Activated T-cell treated with anti-CD3 and anti-CD28 coated beads, Interleukin-2, amount 50 U/mL, for 48 hours (primary cell): ENCODE results near the gene DAGLB.
"Not testable (repeated sequence)": the region's sequence is repeated elsewhere in the genome, so short reads cannot be mapped to it uniquely, and the experiment has no call there.

Source experiments
- DNase-seq, 2 experiments: peaks; one replicate each; pipeline ENCODE4 v3.0.0-alpha.2; 2020

Gene DAGLB

GRCh38 chr7:6460303-6460702, 12.5 kb upstream of the DAGLB start:
- DNase-seq, result no peak

DNA sequence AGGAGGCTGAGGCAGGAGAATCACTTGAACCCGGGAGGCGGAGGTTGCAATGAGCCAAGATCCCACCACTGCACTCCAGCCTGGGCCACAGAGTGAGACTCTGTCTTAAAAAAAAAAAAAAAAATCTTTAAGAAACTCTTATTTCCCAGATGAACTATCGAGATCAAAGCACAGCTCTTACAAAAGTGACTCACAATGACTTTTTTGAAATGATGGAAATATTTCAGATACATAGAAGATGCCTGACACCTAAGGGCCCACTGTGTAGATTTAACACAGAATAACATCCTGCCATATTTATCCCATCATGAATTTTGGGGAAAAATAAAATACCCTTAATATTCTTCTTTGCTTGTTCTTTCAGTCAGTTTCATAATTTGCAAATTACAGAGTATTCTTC, 10.9 kb upstream of the DAGLB start:
- DNase-seq, result not testable (repeated sequence)

- DNase-seq, result no peak
Observed at GRCh38 chr7:6453734-6454133, 6.0 kb upstream of the DAGLB start.

GRCh38 chr7:6451224-6451705, 3.5 kb upstream of the DAGLB start:
- no peak for DNase-seq

- DNase-seq, result not testable (repeated sequence)
Observed at GRCh38 chr7:6450591-6450990, 2.8 kb upstream of the DAGLB start.

GRCh38 chr7:6449884-6450283, 2.1 kb upstream of the DAGLB start:
- not testable (repeated sequence) for DNase-seq

GRCh38 chr7:6448943-6449543, 1.3 kb upstream of the DAGLB start:
- DNase-seq, result no peak

DNA sequence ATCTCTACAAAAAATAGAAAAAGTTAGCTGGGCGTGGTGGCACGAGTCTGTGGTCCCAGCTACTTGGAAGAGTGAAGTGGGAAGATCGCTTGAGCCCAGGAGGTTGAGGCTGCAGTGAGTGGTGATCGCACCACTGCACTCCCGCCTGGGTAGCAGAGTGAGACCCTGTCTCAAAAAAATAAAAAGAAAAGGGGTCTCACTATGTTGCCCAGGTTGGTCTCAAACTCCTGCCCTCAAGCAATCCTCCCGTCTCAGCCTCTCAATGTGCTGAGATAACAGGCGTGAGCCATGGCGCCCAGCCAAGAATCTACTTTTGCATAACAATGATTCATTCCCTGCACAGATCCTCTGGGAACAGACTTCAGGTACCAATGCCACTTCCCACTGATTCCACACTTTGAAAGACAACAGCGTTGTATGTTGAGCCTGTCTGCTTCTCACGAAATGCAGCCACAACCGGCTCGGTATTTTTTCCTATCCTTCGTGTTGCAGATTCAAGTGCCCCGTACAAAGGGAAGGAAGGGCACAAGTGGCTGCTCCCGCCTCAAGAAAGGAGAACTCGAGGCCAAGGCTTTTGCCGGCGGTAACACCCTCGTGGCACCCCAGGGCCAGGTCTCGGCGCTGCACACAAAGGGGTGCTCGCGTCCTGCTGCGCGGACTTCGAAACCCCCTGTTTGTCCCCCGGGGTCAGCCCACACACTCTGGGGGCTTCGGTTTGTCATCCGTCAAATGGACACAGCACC, 745 bp downstream of the DAGLB start:
- DNase-seq, result peak; percentile 61 to 64

- no peak for DNase-seq
Observed at GRCh38 chr7:6444516-6445269, 3.1 kb downstream of the DAGLB start.

DNA sequence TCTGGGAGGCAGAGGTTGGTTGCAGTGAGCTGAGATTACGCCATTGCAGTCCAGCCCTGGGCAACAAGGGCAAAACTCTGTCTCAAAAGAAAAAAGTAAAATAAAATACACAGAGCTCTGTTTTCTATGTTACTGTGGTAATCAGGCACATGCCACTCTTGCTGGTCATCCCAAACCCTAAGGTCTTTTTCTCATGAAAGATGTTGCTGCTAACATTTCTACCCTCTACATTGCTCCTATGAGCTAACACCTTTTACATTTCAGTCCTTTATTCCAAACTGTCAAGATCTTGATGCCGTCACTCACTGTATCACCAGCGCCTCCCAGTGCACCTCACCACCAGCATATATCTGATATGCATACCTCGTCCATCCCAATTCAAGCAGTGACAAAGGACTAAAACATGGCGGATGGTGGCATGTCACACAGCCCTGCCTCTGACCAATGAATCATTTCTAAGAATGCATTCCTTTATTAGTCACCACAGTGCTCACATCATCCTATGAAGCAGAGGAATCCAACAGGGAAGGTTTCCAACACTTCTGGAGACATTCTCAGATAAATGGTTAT, 4.3 kb downstream of the DAGLB start:
- DNase-seq, result no peak

DNA sequence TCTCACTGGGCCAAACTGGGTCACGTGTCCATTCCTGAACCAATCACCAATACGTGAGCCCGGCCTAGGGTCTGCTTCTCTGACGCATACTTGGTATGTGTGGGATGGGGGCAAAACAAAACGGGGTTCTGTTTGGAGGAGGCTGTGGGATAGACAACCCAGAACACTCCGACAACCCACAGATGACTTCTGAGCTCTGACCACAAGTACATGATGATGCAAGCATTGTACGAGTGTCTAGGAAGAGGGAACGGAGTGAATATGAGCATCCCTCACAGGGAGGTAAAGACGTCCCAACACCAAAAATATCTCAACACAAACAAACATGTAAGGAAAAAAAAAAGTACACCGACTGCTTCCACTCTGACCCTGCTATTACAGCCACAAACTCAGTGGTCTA, 5.6 kb downstream of the DAGLB start:
- DNase-seq, result no peak

- DNase-seq, result no peak
Observed at GRCh38 chr7:6440381-6440780, 7.4 kb downstream of the DAGLB start.

GRCh38 chr7:6438427-6438826, 9.3 kb downstream of the DAGLB start:
- no peak for DNase-seq

GRCh38 chr7:6437251-6437650, 10.5 kb downstream of the DAGLB start:
- peak; percentile 52 to 60 for DNase-seq

- DNase-seq, result peak; percentile 46 to 54
Observed at GRCh38 chr7:6436385-6436685, 11.4 kb downstream of the DAGLB start.

DNA sequence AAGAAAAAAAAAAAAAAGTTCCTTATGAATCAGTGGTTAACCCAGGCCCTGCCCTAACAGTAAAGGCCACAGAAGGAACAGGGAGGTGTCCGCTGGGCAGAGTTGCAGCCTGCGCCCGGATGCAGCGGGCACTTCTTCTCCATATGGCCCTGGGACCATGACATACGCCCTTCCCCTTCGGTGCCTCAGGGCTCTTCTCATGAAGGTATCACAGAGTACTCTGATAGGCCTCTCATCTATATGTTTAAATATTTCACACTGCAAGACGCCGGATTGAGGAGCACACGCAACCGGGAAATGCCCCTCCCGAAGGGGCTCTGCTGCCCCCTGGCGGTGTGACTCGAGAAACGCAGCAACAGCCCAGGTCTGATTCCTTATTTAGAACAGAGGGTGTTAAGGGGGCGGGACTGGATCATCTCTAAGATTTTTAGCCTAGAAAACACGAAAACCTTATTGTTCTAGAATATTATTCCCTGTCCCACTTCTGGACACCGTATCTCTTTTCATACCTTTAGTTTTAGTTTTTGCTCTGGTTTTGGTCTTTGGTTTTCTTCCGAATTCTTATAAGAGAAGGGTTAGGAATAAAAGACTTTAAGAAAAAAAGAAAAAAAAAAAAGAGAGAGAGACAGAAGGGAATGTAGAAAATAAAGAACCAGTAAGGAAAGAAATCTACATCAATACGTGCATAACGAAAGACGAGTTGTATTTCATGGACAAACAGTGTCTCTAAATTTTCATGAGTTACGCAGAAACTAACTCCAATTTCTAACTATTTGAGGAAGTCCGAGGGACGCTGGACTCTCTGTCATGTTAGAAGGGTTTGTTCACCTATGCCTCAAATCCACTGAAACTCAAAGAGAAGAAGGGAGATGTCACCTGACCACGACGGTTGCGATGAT, 12.0 kb downstream of the DAGLB start:
- DNase-seq, result peak; percentile 92 to 95

- DNase-seq, result no peak
Observed at GRCh38 chr7:6433784-6434615, 13.8 kb downstream of the DAGLB start.

- no peak for DNase-seq
Observed at GRCh38 chr7:6432781-6433180, 15.0 kb downstream of the DAGLB start.

DNA sequence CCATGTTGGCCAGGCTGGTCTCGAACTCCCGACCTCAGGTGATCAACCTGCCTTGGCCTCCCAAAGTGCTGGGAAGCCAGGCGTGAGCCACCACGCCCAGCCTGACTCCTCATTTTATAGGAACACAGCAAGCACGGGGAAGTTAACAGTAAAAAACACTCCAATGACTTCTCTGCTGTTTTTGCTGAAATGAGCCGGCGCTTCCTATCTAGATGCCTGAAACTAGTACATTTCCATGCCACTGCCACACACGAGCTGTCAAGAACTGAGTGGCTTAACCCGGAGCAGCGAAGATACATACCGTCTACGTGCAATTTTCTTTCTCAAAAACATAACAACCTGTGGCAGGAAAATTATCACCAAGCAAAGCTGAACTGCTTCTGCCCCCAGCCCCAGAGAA, 16.8 kb downstream of the DAGLB start:
- no peak for DNase-seq

GRCh38 chr7:6430271-6430940, 17.3 kb downstream of the DAGLB start:
- DNase-seq, result no peak

DNA sequence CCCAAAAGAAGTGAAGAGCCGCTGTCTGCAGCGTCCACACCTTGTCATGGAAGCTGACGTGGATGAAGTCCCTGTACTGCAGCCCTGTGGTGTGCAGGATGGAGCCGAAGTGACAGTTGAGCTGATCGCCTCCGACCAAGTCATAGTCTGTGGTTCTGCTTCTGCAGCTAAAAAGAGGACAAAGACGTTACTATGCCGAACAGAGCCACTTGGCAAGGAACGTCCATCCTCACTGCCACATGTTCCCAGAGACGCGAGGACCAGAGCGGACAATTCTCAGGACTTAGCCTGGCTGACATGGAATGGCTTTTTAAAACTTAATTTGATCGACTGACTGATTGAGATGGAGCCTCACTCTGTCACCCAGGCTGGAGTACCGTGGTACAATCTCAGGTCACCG, 21.8 kb downstream of the DAGLB start:
- no peak for DNase-seq
